H1 (cell line): ENCODE measurements around the gene TACC2. TPM values are rescaled to one million over a fixed set of nuclear protein-coding genes. Genes with fewer than 3 reads are reported as not detected.

ENCODE experiments used
- ATF3 ChIP-seq: IDR thresholded peaks from 2 replicates; pipeline ENCODE4 v1.6.1; 2011; ENCODE audit warnings: low read depth, mild to moderate bottlenecking, low read length; ENCODE audit not compliant: insufficient read depth
- CHD2 ChIP-seq: IDR thresholded peaks from 2 replicates; pipeline ENCODE4 v1.6.1; 2012; ENCODE audit warnings: low read length, improper control_type of control experiment
- EGR1 ChIP-seq: IDR thresholded peaks from 2 replicates; pipeline ENCODE4 v1.6.1; 2011; ENCODE audit warnings: low read depth, low read length, borderline replicate concordance
- GTF2F1 ChIP-seq: IDR thresholded peaks from 2 replicates; pipeline ENCODE4 v1.6.1; 2012; ENCODE audit warnings: low read depth, low read length, improper control_type of control experiment, borderline replicate concordance
- MAX ChIP-seq: IDR thresholded peaks from 2 replicates; pipeline ENCODE4 v1.6.1; 2012; ENCODE audit warnings: inconsistent platforms
- NANOG ChIP-seq: IDR thresholded peaks from 2 replicates; pipeline ENCODE4 v1.6.1; 2011; ENCODE audit warnings: low read length, low read depth, mild to moderate bottlenecking, inconsistent platforms; ENCODE audit not compliant: insufficient read depth, poor library complexity, severe bottlenecking
- RNF2 ChIP-seq: fragments of 200-900, 300-1000 bp; sonication (generic); IDR thresholded peaks from 2 replicates; pipeline ENCODE4 v1.7.1; 2016; ENCODE audit warnings: borderline replicate concordance, low read depth, mild to moderate bottlenecking, antibody characterized with exemption, low read length; ENCODE audit not compliant: poor library complexity, severe bottlenecking; ENCODE audit errors: missing control alignments
- TBP ChIP-seq: IDR thresholded peaks from 2 replicates; pipeline ENCODE4 v1.6.1; 2011; ENCODE audit warnings: low read depth, low read length, improper control_type of control experiment
- polyA plus RNA-seq, 7 experiments: library from polyadenylated mRNA; depleted of rRNA in 3 of 7; stranded (reverse) in 5 of 7; unstranded in 2 of 7; fragments of >200 nt in 5 of 7; fragments of 200-250 nt in 2 of 7; gene quantifications; 1 replicate in 5 of 7; 2 replicates in 1 of 7; 4 replicates in 1 of 7; pipeline versions ENCODE4 v1.2.1 to v1.2.3, GENCODE V29; 2011 to 2013; ENCODE audit warnings: missing spikeins in 2 of 7, mixed read lengths in 2 of 7
- total RNA-seq: library from RNA; stranded (reverse); fragmentation: NEBNext Ultra II Directional; extraction: Animal tissue kit (Norgen Biotek cat#: 25700); gene quantifications from 2 replicates; pipeline ENCODE4 v1.2.1, GENCODE V29; 2021

Gene TACC2
- total and polyA plus RNA-seq, 2 of the 8 experiments (the other 6 are each of a cell fraction or from before 2014, with no cell fraction given): 21.2 to 46.6 TPM

DNA sequence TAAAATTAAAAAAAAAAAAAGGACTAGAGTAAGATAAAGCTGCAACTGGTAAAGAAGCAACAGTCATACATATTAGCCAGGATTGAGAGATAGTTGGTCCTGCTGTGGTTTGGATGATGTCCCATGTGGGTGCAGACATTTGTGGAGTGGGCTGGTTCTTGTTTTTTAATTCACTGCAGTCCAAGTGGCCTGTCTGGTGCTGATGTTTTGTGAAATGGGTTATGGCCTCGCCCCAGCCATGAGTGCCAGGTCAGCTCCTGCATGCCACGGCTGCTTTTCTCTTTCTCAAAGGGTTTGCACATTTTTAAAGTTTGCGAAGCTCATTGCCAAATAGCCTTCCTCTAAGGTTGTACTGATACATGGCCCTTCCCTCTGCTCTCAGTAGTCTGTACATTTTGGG is 268.1 kb downstream of the TACC2 start (continued):
- TF ChIP-seq ATF3: no peak
- no peak for TF ChIP-seq MAX
- TF ChIP-seq TBP: no peak
- no peak for TF ChIP-seq NANOG
- TF ChIP-seq RNF2: no peak
- no peak for TF ChIP-seq CHD2
- no peak for TF ChIP-seq EGR1
- TF ChIP-seq GTF2F1: no peak
